Fibroblast of skin of left quadriceps (primary cell): ENCODE data around the gene PIGQ.
A peak's percentile ranks its signal among the peaks of the same experiment; 100 is the strongest.

Experiments
- DNase-seq, 2 experiments: peaks; one replicate each; pipeline ENCODE4 v3.0.0-alpha.2; 2013; ENCODE audit warnings: low read depth in 2 of 2

The PIGQ gene

GRCh38 chr16:606656-607307, 37.0 kb downstream of the PIGQ start:
- no peak for DNase-seq

GRCh38 chr16:608019-608418, 38.3 kb downstream of the PIGQ start:
- DNase-seq: no peak

- no peak for DNase-seq
These were observed 39.5 kb downstream of the PIGQ start for GRCh38 chr16:609316-609715.

- DNase-seq: no peak
These were observed 40.2 kb downstream of the PIGQ start for GRCh38 chr16:609984-610383.

GRCh38 chr16:610513-611381, 41.0 kb downstream of the PIGQ start:
- no peak for DNase-seq

GRCh38 chr16:615122-615521, 45.4 kb downstream of the PIGQ start:
- no peak for DNase-seq

- no peak for DNase-seq
These were observed 47.2 kb downstream of the PIGQ start for GRCh38 chr16:616733-617586.

GRCh38 chr16:617855-618254, 48.1 kb downstream of the PIGQ start:
- no peak for DNase-seq

- no peak for DNase-seq
These were observed 49.8 kb downstream of the PIGQ start for GRCh38 chr16:619476-620100.

GRCh38 chr16:620700-621525, 51.1 kb downstream of the PIGQ start:
- DNase-seq: no peak

GRCh38 chr16:621526-622105, 51.8 kb downstream of the PIGQ start:
- DNase-seq: no peak

- no peak for DNase-seq
These were observed 53.1 kb downstream of the PIGQ start for GRCh38 chr16:622920-623280.

- DNase-seq: no peak
These were observed 54.8 kb downstream of the PIGQ start for GRCh38 chr16:624526-625070.

- no peak for DNase-seq
These were observed 55.6 kb downstream of the PIGQ start for GRCh38 chr16:625117-625976.

GRCh38 chr16:625977-626765, 56.4 kb downstream of the PIGQ start:
- no peak for DNase-seq

GRCh38 chr16:626787-627453, 57.2 kb downstream of the PIGQ start:
- DNase-seq: peak; percentile 75 to 77

GRCh38 chr16:627454-628239, 57.9 kb downstream of the PIGQ start:
- DNase-seq: no peak
